Epithelial cell of esophagus (primary cell): ENCODE results near the gene COX8A.

ENCODE experiments used
- DNase-seq: peaks from one replicate; pipeline ENCODE4 v3.0.0; 2010; ENCODE audit warnings: low read depth
- H3K4me3 ChIP-seq: 2 replicates; pipeline ENCODE4 v1.5.1; 2011; ENCODE audit warnings: mild to moderate bottlenecking, low read length, control low read depth
- CTCF ChIP-seq: IDR thresholded peaks from 2 replicates; pipeline ENCODE4 v1.5.1; 2011; ENCODE audit warnings: low read depth, mild to moderate bottlenecking, low read length, control low read depth, inconsistent platforms; ENCODE audit not compliant: insufficient read depth; ENCODE audit errors: missing control alignments

COX8A gene

GRCh38 chr11:64021757-64022093 is 47.3 kb downstream of the COX8A start:
- TF ChIP-seq CTCF: peak; percentile 30
- H3K4me3 ChIP-seq: no peak overlapping the region
- peak; percentile 58 for DNase-seq

GRCh38 chr11:64022125-64022784 is 47.8 kb downstream of the COX8A start:
- no peak overlapping the region for H3K4me3 ChIP-seq
- no peak for DNase-seq
- no peak for TF ChIP-seq CTCF

- H3K4me3 ChIP-seq: no peak overlapping the region
- no peak for TF ChIP-seq CTCF
- DNase-seq: no peak
These were observed 49.6 kb downstream of the COX8A start for GRCh38 chr11:64023712-64024710.

GRCh38 chr11:64025205-64025604 is 50.8 kb downstream of the COX8A start:
- DNase-seq: no peak
- TF ChIP-seq CTCF: no peak
- H3K4me3 ChIP-seq: no peak overlapping the region
